Activated CD8-positive, alpha-beta memory T cell treated with anti-CD3 and anti-CD28 coated beads for 1 hour (primary cell): Measurements from ENCODE around the gene P3H3.

Source experiments
- DNase-seq, 2 donors: peaks; one replicate each; pipeline ENCODE4 v3.0.0-alpha.2; 2020; ENCODE audit warnings: low read depth in 1 of 2; ENCODE audit errors: extremely low read depth in 1 of 2

P3H3 gene

DNA sequence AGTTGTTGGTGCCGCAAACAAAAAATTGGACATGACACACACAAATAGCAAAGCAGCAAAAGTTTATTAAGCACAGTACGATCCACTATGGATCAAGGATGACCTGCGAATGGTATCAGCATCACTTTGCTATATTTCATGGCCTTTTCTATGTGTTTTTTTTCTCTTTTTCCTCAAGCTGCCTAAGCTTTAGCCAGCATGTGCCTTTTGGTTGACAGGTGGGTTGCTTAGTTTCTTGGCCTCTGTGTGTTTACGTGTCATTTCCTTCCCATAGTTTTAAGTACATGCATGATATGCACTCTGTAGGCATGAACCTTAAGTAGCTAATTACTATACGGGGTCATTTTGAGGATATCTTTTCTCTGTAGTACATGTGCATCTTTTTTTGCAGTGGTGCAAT lies 29.1 kb upstream of the P3H3 start:
- DNase-seq = no peak

- no peak for DNase-seq
Measured at GRCh38 chr12:6807170-6807569, 21.0 kb upstream of the P3H3 start.

DNA sequence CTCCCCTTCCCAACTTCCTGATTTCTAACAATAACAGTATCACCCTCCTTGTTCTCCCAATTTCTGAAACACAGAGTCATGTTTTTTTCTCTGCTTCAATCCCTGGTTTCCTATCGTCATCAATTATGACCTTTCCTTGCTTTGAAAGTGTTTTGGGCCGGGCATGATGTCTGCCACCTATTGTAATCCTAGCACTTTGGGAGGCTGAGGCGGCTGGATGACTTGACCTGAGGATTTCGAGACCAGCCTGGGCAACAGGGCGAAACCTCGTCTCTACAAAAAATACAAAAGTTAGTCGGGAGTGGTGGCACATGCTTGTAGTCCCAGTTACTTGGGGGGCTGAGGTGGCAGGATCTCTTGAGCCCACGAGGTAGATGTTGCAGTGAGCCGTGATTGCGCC lies 19.2 kb upstream of the P3H3 start:
- DNase-seq = no peak

GRCh38 chr12:6810758-6811157 lies 17.4 kb upstream of the P3H3 start:
- DNase-seq = no peak

DNA sequence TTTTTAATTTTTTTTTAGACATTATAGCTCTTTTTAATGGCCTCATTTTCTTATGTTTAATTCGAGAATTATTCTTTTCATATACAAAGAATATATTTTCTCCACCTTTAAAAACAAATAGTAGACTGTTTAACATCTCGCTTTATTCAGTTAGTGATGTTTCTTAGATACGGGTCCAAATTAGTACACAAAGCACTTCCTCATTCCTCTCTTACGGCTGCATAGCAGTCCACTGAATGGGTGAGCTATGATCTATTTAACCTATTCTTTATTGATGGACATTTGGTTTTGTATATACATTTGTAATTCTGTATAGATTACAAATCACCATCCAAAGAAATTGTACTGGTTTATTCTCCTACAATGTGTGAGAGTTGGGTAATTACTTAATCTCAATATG lies 14.8 kb upstream of the P3H3 start:
- DNase-seq = no peak

DNA sequence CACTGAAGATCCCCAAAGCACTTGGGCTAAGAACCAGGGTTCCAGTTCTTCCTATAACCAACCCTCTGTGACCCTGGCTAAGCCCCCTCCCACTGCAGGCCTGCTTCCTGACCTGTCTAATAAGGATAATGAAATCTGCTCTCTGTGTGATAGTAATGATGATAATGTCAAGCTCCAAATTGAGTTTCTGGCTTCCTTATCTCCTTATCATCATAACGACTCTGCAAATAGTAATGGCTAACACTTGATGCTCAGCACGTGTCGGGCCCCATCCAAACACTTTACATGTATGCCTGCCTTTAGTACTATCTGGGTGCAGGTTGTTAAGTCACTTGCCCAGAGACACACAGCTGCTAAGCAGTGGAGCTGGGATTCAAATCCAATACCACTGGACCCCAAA lies 11.6 kb upstream of the P3H3 start:
- no peak for DNase-seq

DNA sequence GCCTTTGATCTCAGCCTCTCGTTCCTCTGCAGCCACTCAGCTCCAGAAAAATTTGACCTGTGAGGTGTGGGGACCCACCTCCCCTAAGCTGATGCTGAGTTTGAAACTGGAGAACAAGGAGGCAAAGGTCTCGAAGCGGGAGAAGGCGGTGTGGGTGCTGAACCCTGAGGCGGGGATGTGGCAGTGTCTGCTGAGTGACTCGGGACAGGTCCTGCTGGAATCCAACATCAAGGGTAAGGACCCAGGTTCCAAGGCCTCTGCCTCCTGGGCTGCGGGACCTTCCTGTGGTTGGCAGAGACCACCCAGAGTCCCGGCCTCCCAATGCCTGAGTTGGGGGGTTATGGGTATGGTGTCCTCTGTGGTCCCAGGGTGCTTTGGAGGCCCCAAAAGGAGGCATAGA lies 11.1 kb upstream of the P3H3 start:
- no peak for DNase-seq

- DNase-seq = no peak
Measured at GRCh38 chr12:6817662-6818157, 10.5 kb upstream of the P3H3 start.

DNA sequence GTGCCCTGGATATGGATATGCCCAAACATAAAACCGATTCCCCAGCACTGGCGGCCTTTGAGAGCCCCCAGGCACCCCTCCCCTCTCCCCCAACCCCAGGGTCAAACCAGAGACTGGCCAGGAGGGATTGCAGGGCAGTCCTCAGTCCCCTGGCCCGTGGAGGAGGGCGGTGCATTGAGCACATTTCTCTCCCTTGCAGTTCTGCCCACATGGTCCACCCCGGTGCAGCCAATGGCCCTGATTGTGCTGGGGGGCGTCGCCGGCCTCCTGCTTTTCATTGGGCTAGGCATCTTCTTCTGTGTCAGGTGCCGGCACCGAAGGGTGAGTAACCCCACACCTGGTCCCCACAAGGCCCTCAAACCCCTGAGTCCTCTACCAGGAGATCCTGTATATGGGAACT lies 10.0 kb upstream of the P3H3 start:
- DNase-seq = no peak

DNA sequence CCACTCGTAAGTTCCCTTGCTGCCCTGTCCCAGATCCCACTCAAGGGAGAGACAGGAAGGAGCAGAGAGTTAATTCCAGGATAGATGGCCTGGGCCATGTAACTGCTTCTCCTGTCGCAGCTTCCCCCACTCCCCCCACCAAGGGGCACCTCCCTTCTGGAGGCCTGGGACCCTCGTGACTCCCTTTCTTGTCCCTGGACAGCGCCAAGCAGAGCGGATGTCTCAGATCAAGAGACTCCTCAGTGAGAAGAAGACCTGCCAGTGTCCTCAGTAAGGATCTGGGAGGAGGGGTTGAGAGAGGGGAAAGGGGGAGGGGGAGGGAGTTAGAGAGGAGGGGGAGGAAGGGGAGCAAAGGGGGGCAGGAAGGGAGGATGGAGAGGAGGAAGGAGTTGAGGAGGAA lies 9.6 kb upstream of the P3H3 start:
- no peak for DNase-seq

- no peak for DNase-seq
Measured at GRCh38 chr12:6819106-6820030, 8.8 kb upstream of the P3H3 start.

DNA sequence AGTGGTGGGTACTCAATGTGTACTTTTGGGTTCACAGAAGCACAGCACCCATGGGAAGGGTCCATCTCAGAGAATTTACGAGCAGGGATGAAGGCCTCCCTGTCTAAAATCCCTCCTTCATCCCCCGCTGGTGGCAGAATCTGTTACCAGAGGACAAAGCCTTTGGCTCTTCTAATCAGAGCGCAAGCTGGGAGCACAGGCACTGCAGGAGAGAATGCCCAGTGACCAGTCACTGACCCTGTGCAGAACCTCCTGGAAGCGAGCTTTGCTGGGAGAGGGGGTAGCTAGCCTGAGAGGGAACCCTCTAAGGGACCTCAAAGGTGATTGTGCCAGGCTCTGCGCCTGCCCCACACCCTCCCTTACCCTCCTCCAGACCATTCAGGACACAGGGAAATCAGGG lies 8.0 kb upstream of the P3H3 start:
- no peak for DNase-seq

DNA sequence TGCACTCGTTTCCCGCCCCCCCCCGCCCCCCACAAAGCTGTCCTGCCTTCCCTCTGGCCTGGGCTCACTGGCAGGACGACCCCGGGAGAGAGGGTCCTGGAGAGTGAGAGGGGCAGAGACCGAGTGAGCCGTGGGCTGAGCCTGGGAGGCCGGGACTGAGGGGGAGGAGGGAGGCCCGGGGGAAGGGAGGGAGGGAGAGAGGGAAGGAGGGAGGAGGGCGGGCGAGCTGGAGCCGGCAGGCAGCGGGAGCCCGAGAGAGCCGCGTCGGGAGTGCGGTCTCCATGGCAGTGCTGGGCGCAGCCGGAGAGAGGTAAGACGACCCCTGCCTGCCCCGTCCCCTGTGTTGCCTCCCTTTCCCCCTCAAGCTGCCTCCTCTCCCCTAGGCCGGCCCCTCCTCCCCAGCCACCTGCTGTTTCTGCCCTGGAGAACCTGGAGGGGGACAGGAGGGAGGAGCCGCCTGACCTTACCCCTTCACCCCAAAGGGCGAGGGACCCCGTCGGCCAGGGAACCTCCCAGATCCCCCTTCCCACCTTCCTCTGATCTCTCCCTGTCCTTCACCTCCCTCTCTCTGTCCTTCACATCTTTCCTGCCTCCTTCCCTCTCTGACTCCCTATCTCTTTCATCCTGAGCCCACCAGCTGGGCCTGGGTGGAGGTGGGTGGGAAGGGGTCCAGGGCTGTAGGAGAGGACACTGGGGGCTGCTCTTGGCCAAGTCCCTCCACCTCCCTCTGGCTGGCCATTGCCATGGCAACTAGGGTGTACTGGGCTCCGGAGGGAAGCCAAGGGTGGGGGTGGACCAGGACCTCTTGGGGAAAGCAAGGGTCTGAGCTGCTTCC lies 6.4 kb upstream of the P3H3 start, which contains the start of gene GPR162:
Gene GPR162 (plus strand): TSS at position 231 of the 835 bp plus-strand sequence. CDS start 2,078 bp downstream, outside the sequence.
- DNase-seq = no peak

DNA sequence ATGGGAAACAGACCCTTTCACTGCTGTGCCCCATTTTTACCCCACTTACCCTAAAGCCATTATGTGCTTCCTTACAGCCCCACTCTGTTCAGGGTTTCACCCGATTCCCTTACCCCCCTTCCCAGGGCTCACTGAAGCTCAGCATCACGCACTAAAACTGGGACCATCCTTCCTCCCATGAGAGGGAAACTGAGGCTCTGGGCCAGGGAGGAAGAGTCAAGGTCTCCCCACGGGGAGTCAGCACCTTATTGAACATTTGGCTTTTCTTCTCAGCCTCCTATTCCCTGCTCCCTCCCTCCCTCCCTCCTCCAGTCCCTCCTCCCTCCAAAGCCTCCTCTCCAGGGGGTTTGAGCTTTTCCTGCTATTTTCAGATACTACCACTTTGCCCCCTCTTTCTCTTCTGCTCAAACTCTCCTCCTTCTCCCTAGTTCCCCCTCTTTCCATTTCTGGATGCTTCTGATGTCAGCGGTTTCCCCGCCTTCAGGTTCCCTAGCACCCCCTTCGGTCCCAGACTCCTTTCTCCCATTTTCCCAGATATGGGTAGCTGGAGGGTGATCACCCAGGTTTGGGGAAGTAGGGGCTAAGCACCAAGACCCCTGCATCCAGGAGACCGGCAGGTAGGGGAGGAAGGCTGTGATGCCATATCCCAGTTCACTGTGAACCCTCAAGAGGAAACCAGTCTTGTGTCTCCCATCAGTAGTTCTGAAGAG lies 5.6 kb upstream of the P3H3 start:
- DNase-seq = no peak

DNA sequence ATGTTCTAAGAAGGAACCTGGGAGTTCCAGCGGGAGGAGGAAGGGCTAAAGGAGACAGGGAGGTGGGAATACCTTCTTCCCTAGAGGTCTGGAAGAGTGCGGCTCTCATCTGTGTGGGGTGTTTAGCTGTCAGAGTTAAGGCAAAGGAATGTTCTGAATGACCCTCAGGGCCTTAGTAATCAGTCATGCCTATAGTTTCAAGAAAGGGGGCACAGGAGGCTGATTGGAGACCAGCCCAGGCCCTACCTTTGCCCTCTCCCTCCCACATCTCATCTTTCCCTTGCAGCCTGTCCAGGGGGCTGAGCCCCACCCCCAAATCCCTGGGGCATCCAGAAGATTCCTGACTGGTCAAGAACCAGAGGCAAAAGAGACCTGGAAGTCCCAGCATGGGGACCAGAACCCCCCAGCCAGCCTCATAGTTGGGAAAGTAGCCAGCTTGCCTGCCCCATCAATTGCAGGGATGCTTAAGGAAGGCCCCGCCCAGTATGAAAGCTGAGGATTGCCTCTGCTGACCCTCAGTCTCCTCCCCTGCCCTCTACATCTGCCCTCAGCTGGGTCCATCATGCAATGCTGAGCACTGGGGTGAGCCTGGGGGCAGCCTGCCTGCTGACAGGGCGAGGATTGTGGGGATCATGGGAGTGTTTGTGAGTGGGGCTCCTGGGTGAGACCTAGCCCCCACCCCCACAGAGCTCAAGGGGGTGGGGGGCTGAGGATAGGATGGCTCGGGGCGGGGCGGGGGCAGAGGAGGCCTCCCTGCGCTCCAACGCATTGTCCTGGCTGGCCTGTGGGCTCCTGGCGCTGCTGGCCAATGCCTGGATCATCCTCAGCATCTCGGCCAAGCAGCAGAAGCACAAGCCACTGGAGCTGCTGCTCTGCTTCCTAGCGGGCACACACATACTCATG lies 4.8 kb upstream of the P3H3 start:
- DNase-seq = no peak

DNA sequence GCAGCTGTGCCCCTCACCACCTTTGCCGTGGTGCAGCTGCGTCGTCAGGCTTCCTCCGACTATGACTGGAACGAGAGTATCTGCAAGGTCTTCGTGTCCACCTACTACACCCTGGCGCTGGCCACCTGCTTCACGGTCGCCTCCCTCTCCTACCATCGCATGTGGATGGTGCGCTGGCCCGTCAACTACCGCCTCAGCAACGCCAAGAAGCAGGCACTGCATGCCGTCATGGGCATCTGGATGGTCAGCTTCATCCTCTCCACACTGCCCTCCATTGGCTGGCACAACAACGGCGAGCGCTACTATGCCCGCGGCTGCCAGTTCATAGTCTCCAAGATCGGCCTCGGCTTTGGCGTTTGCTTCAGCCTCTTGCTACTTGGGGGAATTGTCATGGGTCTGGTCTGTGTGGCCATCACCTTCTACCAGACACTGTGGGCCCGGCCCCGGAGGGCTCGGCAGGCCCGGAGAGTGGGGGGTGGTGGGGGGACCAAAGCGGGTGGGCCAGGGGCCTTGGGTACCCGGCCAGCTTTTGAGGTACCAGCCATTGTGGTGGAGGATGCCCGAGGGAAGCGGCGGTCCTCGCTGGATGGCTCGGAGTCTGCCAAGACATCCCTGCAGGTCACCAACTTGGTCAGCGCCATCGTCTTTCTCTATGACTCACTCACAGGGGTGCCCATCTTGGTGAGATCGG lies 4.0 kb upstream of the P3H3 start:
- no peak for DNase-seq

DNA sequence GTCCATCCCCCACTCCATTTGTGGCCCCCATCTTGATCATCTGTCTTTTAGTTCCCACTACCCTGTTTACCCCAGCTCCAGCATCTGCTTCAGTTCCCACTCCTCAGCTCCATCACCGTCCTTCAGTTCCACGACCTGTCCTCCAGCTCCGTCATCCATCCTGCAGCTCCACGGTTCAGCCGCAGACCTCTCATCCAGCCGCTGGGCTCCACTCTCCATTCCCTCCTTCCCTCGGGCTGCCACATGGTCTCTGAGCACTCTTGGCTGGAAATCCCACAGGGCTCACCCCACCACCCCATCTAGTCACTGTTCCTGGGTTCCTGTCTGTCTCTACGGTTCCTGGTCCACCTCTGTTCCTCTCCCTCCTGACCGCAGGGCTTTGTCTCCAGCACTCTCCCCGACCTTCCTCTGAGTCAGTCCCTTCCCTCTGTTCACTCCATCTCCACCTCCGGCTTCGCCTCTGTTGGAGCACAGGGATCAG lies 3.3 kb upstream of the P3H3 start:
- DNase-seq = no peak

- peak; percentile 43 to 65 for DNase-seq
Measured at GRCh38 chr12:6825398-6826124, 2.6 kb upstream of the P3H3 start.
